ENCODE results near the gene TMEM89.

The TMEM89 gene

GRCh38 chr3:48585411-48585810 is 36.2 kb downstream of the TMEM89 start:
- DNase-seq, result no peak

- DNase-seq, result no peak
Measured at GRCh38 chr3:48584836-48585235, 36.7 kb downstream of the TMEM89 start.

- DNase-seq, result no peak
Measured at GRCh38 chr3:48581621-48582481, 39.7 kb downstream of the TMEM89 start.

DNA sequence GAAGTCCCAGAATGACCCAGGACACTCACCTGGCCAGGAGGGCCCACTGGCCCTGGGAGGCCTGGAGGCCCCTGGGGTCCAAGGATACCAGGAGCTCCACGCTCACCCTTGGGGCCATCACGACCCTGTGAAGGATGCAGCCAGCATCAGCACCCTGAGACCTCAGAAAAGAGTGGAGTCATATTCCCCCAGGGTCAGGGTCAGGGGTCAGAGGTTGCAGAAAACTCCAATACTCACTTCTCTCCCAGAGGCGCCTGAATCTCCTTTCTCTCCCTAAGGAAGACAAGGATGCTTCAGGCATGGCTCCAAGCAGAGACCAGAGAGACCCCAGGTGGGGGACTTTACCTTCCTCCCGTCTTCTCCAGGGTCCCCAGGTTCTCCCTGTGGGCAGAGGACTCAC is 44.9 kb downstream of the TMEM89 start:
- no peak for DNase-seq

GRCh38 chr3:48575366-48575765 is 46.2 kb downstream of the TMEM89 start:
- no peak for DNase-seq

DNA sequence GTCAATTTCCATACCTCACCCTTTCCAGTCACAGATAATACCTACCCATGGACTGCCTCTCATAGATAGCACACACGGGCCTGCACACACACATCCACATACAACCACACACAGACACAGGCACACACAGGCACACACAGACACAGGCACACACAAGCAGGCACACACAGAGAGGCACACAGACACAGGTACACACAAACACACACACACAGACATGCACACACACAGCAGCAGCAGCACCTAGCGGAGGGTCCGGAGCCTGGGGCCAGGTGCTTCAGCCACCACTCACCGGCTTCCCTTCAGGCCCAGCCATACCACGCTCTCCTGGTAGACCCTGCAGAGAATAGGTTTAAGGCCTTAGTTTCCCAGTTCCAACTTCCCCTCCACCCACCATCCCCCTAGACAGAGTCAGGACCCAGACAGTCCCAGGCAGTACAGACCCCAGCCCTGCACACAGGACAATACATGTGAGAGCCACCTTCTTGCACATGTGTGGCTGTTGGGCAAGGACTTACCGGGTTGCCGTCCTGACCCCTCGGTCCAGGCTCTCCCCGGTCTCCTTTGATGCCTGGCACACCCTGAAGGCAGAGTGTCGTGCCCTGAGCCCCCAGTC is 47.5 kb downstream of the TMEM89 start:
- DNase-seq, result no peak

GRCh38 chr3:48572517-48572916 is 49.1 kb downstream of the TMEM89 start:
- no peak for DNase-seq

- DNase-seq, result no peak
Measured at GRCh38 chr3:48571938-48572337, 49.6 kb downstream of the TMEM89 start.
